Measurements from ENCODE around the gene GLIPR1. TPM values are rescaled to one million over a fixed set of nuclear protein-coding genes. Genes with fewer than 3 reads are reported as not detected.
"Not testable (repeated sequence)": the region's sequence is repeated elsewhere in the genome, so short reads cannot be mapped to it uniquely, and the experiment has no call there.

Gene GLIPR1
- total RNA-seq, 4 donors from 2014 or later: 1.8 to 6.7 (median 4.4) TPM

DNA sequence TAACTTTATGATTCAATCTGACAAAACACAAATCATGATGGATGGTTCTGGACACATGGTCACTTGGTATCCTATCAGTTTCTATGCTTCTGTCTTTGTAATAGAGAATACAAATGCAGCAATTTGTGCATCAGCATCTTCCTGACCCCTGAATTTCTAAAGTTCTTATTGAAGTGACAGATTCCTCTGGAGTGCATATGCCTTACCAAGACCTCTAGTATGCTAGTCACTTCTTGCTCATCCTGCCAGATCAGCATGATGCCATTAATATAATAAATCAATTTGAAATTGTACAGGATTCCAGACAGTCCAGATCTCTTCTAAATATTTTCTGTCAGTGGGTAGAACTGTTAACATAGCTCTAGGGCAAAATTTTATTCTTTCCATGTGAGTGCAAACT, 40.6 kb upstream of the GLIPR1 start:
- Histone ChIP-seq H3K4me1 (no peaks in the 10 kb centered on the region), H3K27ac (no peak overlapping the region), H3K4me3 (no peak overlapping the region), H3K36me3 (no peaks in the 10 kb centered on the region), H3K9me3 (peaks cover 3% of the 10 kb centered on the region), H3K27me3 (no peaks in the 10 kb centered on the region)
- TF ChIP-seq POLR2A (IDR thresholded peaks at IDR 0.05) (no peak), EP300 (IDR thresholded peaks at IDR 0.05) (no peak), POLR2AphosphoS5 (IDR thresholded peaks at IDR 0.05) (no peak), CTCF (IDR thresholded peaks at IDR 0.05) (no peak)
- DNase-seq (ENCODE audit: low spot score in 2 of 2): no peak

DNA sequence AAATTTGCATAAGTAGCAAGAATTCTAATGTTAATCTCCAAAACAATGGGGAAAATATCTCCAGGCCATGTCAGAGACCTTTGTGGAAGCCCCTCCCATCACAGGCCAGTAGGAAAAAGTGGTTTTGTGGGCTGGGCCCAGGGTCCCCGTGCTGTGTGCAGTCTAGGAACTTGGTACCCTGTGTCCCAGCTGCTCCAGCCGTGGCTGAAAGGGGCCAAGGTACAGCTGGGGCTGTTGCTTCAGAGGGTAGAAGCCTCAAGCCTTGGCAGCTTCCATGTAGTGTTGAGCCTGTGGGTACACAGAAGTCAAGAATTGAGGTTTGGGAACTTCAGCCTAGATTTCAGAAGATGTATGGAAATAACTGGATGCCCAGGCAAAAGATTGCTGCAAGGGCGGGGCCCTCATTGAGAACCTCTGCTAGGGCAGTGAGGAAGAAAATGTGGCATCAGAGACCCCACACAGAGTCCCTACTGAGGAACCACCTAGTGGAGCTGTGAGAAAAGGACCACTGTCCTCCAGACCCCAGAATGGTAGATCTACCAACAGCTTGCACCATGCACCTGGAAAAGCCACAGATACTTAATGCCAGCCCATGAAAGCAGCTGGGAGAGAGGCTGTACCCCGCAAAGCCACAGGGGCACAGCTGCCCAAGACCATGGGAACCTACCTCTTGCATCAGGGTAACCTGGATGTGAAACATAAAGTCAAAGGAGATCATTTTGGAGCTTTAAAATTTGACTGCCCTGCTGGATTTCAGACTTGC, 38.7 kb upstream of the GLIPR1 start:
- not testable (repeated sequence) for DNase-seq (ENCODE audit: low spot score in 2 of 2); H3K9me3 ChIP-seq; H3K27ac ChIP-seq; H3K27me3 ChIP-seq; H3K36me3 ChIP-seq; H3K4me1 ChIP-seq; H3K4me3 ChIP-seq
- WGBS: 76% methylated on average over 4 of the region's 4 CpGs

DNA sequence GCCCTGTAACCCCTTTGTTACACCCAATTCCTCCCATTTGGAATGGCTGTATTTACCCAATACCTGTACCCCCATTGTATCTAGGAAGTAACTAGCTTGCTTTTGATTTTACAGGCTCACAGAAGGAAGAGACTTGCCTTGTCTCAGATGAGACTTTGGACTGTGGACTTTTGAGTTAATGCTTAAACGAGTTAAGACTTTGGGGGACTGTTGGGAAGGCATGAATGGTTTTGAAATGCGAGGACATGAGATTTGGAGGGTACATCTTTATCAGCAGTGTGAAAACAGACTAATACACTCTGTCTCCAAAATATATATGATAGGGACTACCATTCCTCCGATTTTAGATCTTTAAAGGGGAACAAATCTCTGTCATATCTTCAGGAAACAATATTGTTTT, 38.1 kb upstream of the GLIPR1 start:
- 88% methylated on average over 3 of the region's 3 CpGs for WGBS
- not testable (repeated sequence) for H3K27me3 ChIP-seq; H3K4me3 ChIP-seq; H3K36me3 ChIP-seq; H3K4me1 ChIP-seq; DNase-seq (ENCODE audit: low spot score in 2 of 2); H3K27ac ChIP-seq; H3K9me3 ChIP-seq

DNA sequence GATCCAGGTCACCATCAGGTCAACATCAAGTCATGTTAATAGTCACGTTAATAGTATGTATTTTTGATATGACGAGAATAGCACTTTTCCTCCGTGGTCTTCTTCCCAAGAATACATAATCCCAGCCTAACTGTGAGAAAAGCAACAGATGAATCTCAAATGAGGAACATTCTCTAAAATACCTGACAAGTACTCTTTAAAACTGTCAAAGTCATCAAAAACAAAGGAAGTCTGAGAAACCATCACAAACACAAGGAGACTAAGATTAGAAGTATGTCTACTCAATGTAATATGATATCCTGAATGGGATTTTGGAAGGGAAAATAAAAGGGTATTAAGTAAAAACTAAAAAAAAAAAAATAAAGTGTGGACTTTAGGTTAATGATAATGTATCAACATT, 36.8 kb upstream of the GLIPR1 start:
- Histone ChIP-seq H3K4me1 (no peaks in the 10 kb centered on the region), H3K4me3 (no peak overlapping the region), H3K27me3 (no peaks in the 10 kb centered on the region), H3K27ac (no peak overlapping the region), H3K9me3 (no peaks in the 10 kb centered on the region), H3K36me3 (no peaks in the 10 kb centered on the region)
- DNase-seq (ENCODE audit: low spot score in 2 of 2): no peak
- TF ChIP-seq EP300 (IDR thresholded peaks at IDR 0.05) (no peak), CTCF (IDR thresholded peaks at IDR 0.05) (no peak), POLR2AphosphoS5 (IDR thresholded peaks at IDR 0.05) (no peak), POLR2A (IDR thresholded peaks at IDR 0.05) (no peak)
- WGBS: 72% methylated on average over 3 of the region's 3 CpGs

DNA sequence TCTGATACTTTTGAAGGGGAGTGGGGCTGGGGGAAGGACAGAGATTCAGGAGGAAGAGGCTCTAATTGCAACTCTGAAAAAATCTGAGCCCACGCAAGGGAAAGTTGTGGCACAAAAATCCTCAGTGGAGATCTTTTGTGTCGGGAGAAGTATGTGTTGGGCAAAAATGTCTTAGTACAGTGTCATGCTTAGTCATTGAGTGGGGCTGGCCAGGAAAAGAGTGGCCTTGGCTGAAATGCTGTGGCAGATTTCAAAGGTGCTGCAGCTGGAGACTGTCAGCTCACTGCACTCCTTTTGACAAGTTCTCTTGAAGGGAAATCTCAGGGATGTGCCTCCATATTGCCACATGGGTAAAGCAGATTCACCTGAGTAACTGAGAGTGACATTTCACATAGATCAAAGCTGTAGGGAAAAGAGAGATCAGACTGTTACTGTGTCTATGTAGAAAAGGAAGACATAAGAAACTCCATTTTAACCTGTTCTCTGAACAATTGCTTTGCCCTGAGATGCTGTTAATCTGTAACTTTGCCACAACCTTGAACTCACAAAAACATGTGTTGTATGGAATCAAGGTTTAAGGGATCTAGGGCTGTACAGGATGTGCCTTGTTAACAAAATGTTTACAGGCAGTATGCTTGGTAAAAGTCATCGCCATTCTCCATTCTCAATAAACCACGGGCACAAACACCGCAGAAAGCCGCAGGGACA, 36.0 kb upstream of the GLIPR1 start:
- Histone ChIP-seq H3K36me3 (no peaks in the 10 kb centered on the region), H3K27me3 (no peaks in the 10 kb centered on the region), H3K4me1 (no peaks in the 10 kb centered on the region), H3K27ac (no peak overlapping the region), H3K4me3 (no peak overlapping the region), H3K9me3 (no peaks in the 10 kb centered on the region)
- no peak for TF ChIP-seq CTCF (IDR thresholded peaks at IDR 0.05)
- TF ChIP-seq POLR2A (IDR thresholded peaks at IDR 0.05): no peak
- TF ChIP-seq EP300 (IDR thresholded peaks at IDR 0.05): no peak
- no peak for TF ChIP-seq POLR2AphosphoS5 (IDR thresholded peaks at IDR 0.05)
- WGBS: 83% methylated on average over 6 of the region's 6 CpGs
- no peak for DNase-seq (ENCODE audit: low spot score in 2 of 2)

DNA sequence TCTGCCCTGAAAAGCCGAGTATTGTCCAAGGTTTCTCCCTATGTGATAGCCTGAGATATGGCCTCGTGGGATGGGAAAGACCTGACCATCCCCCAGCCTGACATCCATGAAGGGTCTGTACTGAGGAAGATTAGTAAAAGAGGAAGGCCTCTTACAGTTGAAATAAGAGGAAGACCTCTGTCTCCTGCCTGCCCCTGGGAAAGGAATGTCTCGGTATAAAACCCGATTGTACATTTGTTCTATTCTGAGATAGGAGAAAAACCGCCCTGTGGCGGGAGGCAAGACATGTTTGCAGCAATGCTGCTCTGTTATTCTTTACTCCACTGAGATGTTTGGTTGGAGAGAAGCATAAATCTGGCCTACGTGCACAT, 35.4 kb upstream of the GLIPR1 start:
- H3K27ac ChIP-seq; H3K9me3 ChIP-seq; DNase-seq (ENCODE audit: low spot score in 2 of 2); H3K27me3 ChIP-seq; H3K36me3 ChIP-seq; H3K4me3 ChIP-seq; H3K4me1 ChIP-seq: not testable (repeated sequence)
- 70% methylated on average over 7 of the region's 7 CpGs for WGBS

DNA sequence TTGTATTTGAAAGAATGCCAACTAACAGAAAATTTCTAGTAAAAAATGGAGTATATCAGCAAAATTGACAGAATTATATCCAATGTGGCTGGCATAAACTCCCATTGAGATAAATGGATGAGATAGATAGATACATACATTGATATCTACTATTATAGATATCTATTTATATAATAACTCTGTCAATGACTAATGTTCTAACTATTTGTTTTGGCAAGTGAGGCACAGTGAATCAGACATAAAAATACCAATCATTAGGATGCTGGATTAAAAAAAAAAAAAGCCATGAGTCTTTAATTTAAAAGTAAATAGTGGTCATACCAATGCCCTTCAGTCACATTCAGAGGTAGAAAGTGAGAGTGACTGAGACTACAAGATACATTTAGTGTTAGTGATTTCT, 33.7 kb upstream of the GLIPR1 start:
- TF ChIP-seq EP300 (IDR thresholded peaks at IDR 0.05) (no peak), POLR2AphosphoS5 (IDR thresholded peaks at IDR 0.05) (no peak), CTCF (IDR thresholded peaks at IDR 0.05) (no peak), POLR2A (IDR thresholded peaks at IDR 0.05) (no peak)
- Histone ChIP-seq H3K4me1 (no peaks in the 10 kb centered on the region), H3K36me3 (no peaks in the 10 kb centered on the region), H3K27ac (no peak overlapping the region), H3K9me3 (no peaks in the 10 kb centered on the region), H3K4me3 (no peak overlapping the region), H3K27me3 (no peaks in the 10 kb centered on the region)
- no peak for DNase-seq (ENCODE audit: low spot score in 2 of 2)

All from suprapubic skin (tissue), 4 donors.